Brain microvascular endothelial cell (primary cell): ENCODE data around the gene ARHGDIB.

ENCODE experiments used
- DNase-seq: peaks from one replicate; pipeline ENCODE4 v3.0.0-alpha.2; 2020
- H3K27ac ChIP-seq: fragments of 250-450 bp; sonication (Bioruptor Pico); 2 replicates; pipeline ENCODE4 v1.5.1; 2020; ENCODE audit warnings: mild to moderate bottlenecking, moderate library complexity
- H3K27me3 ChIP-seq: fragments of 250-450 bp; sonication (Bioruptor Pico); replicated peaks from 2 replicates; pipeline ENCODE4 v1.5.1; 2020; ENCODE audit warnings: mild to moderate bottlenecking
- H3K36me3 ChIP-seq: fragments of 250-450 bp; sonication (Bioruptor Pico); replicated peaks from 2 replicates; pipeline ENCODE4 v1.5.1; 2020; ENCODE audit warnings: mild to moderate bottlenecking
- H3K4me3 ChIP-seq: 2 replicates; pipeline ENCODE4 v1.5.1; 2011; ENCODE audit warnings: low read depth, mild to moderate bottlenecking, control low read depth, low read length, moderate library complexity
- in situ Hi-C: cut with HindIII; loops from 2 replicates; pipeline ENCODE4 v1.10.0; 2017; ENCODE audit warnings: low sequenced_read_pairs, low pct_ligation_motif_present
- TF ChIP-seq, protein P1 (sequence below): IDR thresholded peaks from 2 replicates; pipeline ENCODE4 v1.5.1; 2011; ENCODE audit warnings: low read depth, mild to moderate bottlenecking, moderate library complexity, low read length, control low read depth, inconsistent platforms; ENCODE audit errors: missing control alignments

ARHGDIB gene

DNA sequence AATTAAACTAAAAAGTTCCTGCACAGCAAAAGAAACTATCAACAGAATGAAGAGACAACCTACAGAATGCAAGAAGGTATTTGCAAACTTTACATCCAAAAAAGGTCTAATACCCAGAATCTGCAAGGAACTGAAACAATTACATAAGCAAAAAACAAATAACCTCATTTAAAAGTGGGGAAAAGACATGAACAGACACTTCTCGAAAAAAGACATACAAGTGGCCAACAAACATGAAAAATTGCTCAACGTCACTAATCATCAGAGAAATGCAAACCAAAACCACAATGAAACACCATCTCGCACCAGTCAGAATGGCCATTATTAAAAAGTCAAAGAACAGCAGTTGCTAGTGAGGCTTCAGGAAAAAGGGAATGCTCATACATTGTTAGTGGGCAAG is 26.6 kb upstream of the ARHGDIB start:
- no peak for DNase-seq
- no peak overlapping the region for H3K27ac ChIP-seq
- in situ Hi-C loops, result no loop called here

DNA sequence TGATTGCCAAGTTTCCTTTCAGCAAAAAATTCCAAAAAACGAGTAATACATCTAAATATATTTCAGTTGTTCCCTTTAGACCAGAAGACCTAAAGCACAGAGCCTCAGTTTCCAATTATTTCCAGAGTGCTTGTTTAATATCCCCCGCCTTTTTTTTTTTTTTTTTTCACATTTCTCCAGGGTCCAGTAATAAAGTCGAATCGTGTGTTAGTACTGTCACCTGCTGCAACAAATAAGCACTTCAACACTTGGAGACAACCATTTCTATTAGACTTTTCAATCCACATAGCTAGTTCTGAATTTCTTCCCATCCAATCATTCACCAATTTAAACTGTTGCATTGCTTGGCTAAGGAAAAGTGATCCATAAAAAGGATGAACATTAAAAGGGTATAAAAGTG is 25.0 kb upstream of the ARHGDIB start:
- Histone ChIP-seq H3K27ac (no peak overlapping the region), H3K36me3 (no peaks in the 10 kb centered on the region), H3K4me3 (no peak overlapping the region), H3K27me3 (no peaks in the 10 kb centered on the region)
- TF ChIP-seq, protein P1, sequence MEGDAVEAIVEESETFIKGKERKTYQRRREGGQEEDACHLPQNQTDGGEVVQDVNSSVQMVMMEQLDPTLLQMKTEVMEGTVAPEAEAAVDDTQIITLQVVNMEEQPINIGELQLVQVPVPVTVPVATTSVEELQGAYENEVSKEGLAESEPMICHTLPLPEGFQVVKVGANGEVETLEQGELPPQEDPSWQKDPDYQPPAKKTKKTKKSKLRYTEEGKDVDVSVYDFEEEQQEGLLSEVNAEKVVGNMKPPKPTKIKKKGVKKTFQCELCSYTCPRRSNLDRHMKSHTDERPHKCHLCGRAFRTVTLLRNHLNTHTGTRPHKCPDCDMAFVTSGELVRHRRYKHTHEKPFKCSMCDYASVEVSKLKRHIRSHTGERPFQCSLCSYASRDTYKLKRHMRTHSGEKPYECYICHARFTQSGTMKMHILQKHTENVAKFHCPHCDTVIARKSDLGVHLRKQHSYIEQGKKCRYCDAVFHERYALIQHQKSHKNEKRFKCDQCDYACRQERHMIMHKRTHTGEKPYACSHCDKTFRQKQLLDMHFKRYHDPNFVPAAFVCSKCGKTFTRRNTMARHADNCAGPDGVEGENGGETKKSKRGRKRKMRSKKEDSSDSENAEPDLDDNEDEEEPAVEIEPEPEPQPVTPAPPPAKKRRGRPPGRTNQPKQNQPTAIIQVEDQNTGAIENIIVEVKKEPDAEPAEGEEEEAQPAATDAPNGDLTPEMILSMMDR, result no peak
- no peak for DNase-seq
- in situ Hi-C loops, result no loop called here

More for the DNA sequence above, 26.6 kb upstream of the ARHGDIB start:
- Histone ChIP-seq H3K4me3 (no peak overlapping the region), H3K27me3 (no peaks in the 10 kb centered on the region), H3K36me3 (no peaks in the 10 kb centered on the region)
- TF ChIP-seq, protein P1, result no peak

DNA sequence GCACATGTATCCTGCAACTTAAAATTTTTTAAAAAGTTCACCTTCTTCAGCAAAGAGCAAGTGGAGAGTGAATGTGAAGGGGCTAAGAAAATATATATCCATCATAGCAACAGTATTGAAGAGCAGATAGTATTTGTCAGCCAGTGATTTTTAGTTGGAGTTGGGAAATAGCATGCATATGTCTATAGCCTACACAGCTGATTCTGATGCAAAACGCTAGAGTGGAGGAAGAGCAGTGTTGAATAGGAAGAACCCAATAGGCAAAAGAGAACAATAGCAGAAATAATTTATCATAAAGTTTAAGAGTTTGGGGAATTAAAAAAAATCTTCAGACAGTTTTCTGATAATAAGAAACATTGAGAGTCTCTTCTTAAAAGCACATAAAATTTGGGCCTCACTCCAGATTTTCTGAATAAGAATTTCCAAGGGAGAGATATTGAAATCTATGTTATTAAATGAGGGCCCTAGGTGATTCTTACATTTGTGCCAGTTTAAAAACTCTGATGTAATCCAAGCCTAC is 23.4 kb upstream of the ARHGDIB start:
- in situ Hi-C loops, result no loop called here
- TF ChIP-seq, protein P1, result no peak
- H3K36me3 ChIP-seq, result no peaks in the 10 kb centered on the region
- H3K4me3 ChIP-seq, result no peak overlapping the region
- H3K27ac ChIP-seq, result no peak overlapping the region
- no peak for DNase-seq
- H3K27me3 ChIP-seq, result no peaks in the 10 kb centered on the region

DNA sequence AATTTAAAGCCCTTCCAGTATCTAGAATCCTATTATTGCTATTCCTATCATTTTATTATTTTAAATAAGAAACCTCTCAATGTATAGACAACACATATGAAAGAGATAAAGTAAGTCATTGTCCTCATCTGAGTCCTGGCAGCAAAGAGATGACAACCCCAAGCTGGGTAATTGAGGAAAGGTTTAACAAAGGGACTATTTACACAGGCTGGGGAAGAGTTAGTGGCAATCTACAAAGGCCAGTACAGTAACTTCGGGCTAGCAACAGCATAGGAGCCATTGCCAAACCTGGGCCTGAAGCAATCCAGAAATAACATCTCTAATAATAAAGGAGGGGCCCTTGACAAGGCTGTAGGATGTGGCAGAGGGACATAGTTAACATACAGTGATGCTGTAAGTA is 22.6 kb upstream of the ARHGDIB start:
- Histone ChIP-seq H3K27me3 (no peaks in the 10 kb centered on the region), H3K4me3 (no peak overlapping the region), H3K36me3 (no peaks in the 10 kb centered on the region), H3K27ac (no peak overlapping the region)
- in situ Hi-C loops, result no loop called here
- TF ChIP-seq, protein P1, result no peak
- no peak for DNase-seq

DNA sequence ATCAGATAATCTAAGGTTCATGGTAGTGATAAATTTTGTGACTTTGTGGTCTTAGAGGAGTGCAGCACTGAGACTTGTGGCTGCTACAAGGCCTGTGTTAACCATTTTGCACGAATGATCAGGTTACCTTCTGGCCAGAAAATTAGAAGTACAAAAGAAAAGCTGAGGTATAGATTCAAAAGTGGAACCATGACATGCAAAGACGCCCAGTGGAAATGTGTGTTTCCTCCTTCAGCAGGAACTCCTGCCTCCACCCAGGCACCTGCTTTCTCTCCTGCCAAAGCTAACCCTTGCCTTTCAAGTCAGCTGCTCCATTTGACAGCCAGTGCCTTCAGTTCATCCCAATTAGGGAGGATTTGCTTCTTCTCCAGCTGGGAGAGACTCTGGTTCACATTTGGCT is 21.6 kb upstream of the ARHGDIB start:
- no peaks in the 10 kb centered on the region for H3K27me3 ChIP-seq
- TF ChIP-seq, protein P1, result no peak
- no peaks in the 10 kb centered on the region for H3K36me3 ChIP-seq
- DNase-seq, result no peak
- in situ Hi-C loops, result no loop called here
- H3K4me3 ChIP-seq, result no peak overlapping the region
- no peak overlapping the region for H3K27ac ChIP-seq

DNA sequence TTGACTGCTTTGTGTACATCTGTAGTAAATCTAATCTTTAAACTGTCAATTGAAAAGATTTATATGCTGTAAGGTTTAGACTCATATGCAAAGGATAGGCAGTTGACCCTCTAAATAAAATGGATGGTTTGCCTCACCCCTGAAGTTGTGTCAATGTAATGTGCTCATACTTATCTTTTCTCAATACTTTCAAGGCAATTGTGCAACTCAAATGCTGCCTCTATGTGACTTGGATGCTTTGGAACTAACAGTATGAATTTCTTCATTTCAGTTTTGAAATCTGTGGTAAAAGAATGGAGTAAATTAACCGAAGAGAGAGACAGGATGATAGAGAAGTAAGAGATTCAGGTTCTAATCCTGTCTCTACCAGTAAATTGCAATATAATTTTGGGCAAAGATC is 21.2 kb upstream of the ARHGDIB start:
- Histone ChIP-seq H3K36me3 (no peaks in the 10 kb centered on the region), H3K4me3 (no peak overlapping the region), H3K27ac (no peak overlapping the region), H3K27me3 (no peaks in the 10 kb centered on the region)
- in situ Hi-C loops, result no loop called here
- no peak for DNase-seq
- TF ChIP-seq, protein P1, result no peak
